ENCODE data around the gene RPS28. TPM values are rescaled to one million over a fixed set of nuclear protein-coding genes. Genes with fewer than 3 reads are reported as not detected.
"Not testable (repeated sequence)": the region's sequence is repeated elsewhere in the genome, so short reads cannot be mapped to it uniquely, and the experiment has no call there.

The RPS28 gene
- total RNA-seq, 1 donor from 2014 or later, result 1,189 TPM

DNA sequence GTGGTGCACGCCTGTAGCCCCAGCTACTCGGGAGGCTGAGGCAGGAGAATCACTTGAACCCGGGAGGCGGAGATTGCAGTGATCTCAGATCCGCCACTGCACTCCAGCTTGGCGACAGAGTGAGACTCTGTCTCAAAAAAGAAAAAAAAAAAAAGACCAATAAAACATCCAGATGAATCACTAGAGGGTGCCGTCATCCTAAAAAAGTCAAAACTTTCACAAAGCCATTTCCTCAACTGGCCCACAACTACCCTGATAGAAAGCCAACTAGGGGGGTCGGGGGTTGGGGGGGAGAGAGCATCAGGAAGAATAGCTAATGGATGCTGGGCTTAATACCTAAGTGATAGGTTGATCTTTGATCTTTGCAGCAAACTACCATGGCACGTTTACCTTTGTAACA, 2.5 kb upstream of the RPS28 start:
- intact Hi-C loops (cut with micrococcal nuclease); DNase-seq; ATAC-seq: not testable (repeated sequence)

DNA sequence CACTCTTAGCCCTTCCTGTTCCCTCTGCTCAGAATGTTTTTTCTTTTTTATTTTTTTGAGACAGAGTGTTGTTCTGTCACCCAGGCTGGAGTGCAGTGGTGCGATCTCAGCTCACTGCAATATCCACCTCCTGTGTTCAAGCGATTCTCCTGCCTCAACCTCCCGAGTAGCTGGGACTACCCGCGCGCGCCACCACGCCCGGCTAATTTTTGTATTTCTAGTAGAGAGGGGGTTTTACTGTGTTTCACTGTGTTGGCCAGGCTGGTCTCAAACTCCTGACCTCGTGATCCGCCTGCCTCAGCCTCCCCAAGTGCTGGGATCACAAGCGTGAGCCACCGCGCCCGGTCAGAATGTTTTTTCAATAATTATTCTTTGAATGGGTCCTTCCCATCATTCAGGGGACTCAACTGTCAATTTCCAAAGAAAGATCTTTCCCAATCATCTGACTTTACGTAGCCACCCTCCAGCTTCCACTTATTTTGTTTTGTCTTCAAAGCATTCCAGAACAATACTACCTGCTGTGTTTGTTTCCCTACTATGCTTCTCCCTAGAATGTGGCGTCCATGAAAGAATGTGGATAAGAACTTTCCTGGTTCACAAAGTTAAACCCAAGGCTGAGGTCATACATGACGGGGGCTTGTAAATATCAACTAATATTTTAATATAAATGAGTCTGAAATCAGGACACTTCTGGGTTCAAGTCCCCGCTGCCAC, 1.3 kb upstream of the RPS28 start:
- ATAC-seq (no peak), DNase-seq (no peak)
- intact Hi-C loops (cut with micrococcal nuclease), result no loop called here

GRCh38 chr19:8320564-8321066, 681 bp upstream of the RPS28 start:
- intact Hi-C loops (cut with micrococcal nuclease), result no loop called here
- peak; percentile 2 for ATAC-seq
- DNase-seq, result peak; percentile 37

GRCh38 chr19:8321986-8322637, 816 bp downstream of the RPS28 start:
- no peak for DNase-seq
- intact Hi-C loops (cut with micrococcal nuclease), result no loop called here
- ATAC-seq, result no peak

GRCh38 chr19:8322638-8322997, 1.3 kb downstream of the RPS28 start:
- ATAC-seq (no peak), DNase-seq (no peak)
- intact Hi-C loops (cut with micrococcal nuclease), result no loop called here

GRCh38 chr19:8323781-8324185, 2.5 kb downstream of the RPS28 start:
- DNase-seq (no peak), ATAC-seq (no peak)
- intact Hi-C loops (cut with micrococcal nuclease), result no loop called here

DNA sequence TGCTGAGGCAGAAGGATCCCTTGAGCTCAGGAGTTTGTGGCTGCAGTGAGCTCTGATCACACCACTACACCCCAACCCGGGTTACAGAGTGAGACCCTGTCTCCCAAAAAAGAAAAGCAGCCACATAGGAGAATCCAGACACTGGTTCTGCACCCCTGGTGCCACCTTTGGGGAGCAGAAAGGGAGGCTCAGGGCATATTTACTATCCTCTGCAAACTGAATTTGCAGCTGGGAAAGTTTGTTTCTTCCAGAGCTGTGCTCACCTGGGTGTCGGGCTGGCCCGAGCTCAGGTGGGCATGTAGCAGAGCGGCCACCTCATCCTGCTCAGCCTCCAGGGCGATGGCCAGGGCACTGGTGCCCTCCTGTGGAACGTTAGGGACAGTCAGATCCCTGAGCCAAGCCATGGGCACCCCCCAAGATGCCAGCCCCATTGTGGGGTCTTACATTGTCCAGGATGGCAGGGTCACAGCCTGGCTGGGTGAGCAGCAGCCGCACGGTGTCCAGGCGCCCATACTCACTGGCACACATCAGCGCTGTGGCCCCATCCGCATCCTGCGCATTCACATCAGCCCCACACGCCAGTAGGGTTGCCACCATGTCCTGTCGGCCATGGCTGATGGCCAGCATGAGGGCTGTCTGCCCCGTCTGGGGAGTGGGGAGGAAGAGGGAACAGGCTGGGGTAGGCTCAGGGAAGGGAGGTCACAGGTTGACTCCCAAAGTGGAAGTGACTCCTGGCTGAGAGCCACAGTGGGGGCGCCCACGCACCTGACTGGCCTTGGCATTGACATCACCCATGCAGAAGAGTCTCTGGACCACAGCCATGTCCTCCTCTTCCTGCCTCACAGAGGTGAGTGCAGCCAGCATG, 3.1 kb downstream of the RPS28 start:
- intact Hi-C loops (cut with micrococcal nuclease), result no loop called here
- DNase-seq, result peak; percentile 51
- ATAC-seq, result peak; percentile 0

DNA sequence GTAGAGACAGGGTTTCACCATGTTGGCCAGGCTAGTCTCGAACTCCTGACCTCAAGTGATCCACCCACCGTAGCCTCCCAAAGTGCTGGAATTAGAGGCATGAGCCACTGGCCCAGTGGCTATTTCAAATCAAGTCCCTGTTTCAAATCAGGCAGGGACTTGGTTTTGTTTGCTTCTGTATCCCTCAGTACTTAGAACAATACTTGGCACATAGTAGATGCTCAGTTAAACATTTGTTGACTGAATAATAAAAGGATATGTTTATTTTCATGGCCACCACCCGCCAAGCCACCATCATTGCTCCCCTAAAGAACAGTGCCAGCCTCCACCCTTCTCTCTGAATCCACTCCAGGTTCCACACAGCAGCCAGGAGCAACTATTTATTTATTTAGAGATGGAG, 4.2 kb downstream of the RPS28 start:
- ATAC-seq (no peak), DNase-seq (no peak)
- intact Hi-C loops (cut with micrococcal nuclease), result no loop called here

- ATAC-seq (no peak), DNase-seq (no peak)
- intact Hi-C loops (cut with micrococcal nuclease), result no loop called here
Observed at GRCh38 chr19:8329996-8330395, 8.7 kb downstream of the RPS28 start.

DNA sequence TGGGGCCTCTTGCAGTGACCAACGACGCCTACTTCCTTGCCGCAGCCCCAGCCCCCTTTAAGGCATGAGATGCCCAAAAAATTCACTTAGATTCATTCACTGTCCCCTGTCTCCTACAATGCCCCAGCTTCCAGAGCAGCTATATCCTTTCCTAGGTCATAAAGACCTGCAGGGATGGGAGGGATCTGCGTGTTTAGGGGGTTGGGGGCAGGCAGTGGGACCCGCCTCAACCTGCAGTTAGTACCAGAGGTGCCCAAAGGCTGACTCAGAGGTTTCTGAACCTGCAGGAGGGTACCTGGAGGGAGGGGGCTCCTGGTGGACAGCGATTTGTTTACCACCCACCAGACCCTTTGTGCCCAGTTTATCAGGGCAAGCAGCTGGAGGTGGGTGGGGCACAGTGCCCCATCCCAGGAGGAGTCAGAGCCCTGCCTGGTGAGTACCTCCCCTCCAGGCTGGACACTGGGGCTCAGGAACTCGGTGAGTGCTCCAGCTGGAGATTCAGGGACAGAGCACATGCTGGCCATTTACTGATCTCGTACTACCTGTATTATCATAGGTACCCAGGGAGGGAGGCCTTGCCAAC, 10.1 kb downstream of the RPS28 start:
- no peak for DNase-seq
- ATAC-seq, result no peak
- intact Hi-C loops (cut with micrococcal nuclease), result no loop called here

DNA sequence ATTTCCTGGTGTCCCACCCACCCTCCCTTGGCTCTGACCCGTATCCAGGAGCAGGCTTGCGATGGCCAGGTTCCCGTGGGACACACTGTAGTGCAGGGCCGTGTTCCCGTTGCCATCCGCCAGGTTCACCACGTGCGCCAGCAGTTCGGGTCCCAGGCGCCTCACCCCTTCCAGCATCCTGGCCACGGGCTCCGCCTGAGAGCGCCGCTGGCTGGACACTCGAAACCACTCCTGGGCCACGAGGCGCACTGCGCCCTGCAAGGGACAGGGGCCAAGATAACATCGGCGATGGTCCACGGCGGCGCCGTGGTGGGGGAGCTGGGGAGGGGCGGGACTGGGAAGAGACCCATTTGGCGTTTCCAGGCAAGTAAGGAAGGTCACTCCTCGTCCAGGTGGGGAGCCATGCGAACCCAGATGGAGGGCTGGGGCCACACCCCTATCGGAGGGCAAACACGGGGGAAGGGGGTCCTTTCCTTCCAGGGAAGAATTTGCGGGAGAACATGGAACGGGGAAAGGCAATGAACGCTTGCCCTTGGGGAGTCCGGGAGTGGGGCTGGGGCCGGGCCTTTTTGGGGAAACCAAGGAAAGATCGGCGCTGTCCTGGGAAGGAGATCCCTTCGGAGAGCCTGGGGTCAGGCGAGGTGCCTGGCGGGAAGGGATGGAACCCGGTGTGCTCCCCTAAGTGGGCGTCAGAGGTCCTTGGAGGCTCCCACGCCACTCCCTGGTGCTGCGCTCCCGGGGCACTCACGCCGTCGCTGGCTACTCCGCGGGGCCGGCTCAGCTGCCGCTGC, 11.9 kb downstream of the RPS28 start:
- peak; percentile 38 for ATAC-seq
- intact Hi-C loops (cut with micrococcal nuclease), result no loop called here

GRCh38 chr19:8333767-8334457, 12.6 kb downstream of the RPS28 start:
- ATAC-seq, result no peak
- intact Hi-C loops (cut with micrococcal nuclease), result no loop called here
- no peak for DNase-seq

More for the DNA sequence above, 11.9 kb downstream of the RPS28 start:
- peak; percentile 66 for DNase-seq

DNA sequence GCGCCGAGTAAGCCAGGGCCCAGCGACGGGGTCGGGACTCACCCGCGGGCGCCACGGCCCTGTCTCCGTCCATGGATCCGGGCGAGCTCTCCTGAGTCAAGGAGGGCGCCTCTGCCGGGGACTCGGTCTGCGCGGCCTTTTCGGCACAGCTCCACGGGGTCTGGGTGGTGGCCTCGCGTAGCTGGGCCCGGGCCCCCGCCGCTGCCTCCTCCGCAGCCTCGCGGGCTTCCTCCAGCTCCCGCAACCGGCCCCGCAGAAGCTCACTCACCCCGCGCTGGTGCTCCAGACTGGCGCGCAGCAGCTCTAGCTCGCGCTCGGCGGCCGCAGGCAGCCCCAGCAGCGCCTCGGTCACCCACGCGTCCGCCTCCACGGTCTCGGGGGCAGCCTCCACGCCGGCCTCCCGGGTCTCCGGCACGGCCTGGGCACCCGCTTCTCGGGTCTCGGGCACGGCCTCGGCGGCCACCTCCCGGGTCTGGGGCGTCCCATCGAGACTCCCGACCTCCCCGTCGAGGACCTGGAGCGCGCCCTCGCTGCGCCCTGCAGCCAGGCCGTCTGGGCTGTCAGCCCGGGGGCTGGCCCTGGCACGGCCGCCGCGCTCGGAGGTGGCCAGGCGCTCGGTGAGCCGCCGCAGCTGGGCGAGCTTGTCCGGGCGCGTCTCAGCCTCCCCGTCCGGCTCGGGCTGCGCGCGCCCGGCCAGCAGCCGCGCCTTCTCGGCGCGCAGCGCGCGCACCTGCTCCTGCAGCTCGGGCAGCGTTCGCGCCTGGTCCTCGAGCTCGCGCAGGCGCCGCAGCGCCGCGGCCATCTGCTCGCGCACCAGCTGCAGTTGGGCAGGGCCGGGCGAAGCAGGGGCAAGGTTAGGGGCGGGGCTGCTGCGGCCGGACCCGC, 13.4 kb downstream of the RPS28 start:
- intact Hi-C loops (cut with micrococcal nuclease), result no loop called here
- DNase-seq (peak; percentile 74), ATAC-seq (peak; percentile 73)

GRCh38 chr19:8335343-8336071, 14.2 kb downstream of the RPS28 start:
- DNase-seq, result no peak
- ATAC-seq, result no peak
- intact Hi-C loops (cut with micrococcal nuclease), result no loop called here

DNA sequence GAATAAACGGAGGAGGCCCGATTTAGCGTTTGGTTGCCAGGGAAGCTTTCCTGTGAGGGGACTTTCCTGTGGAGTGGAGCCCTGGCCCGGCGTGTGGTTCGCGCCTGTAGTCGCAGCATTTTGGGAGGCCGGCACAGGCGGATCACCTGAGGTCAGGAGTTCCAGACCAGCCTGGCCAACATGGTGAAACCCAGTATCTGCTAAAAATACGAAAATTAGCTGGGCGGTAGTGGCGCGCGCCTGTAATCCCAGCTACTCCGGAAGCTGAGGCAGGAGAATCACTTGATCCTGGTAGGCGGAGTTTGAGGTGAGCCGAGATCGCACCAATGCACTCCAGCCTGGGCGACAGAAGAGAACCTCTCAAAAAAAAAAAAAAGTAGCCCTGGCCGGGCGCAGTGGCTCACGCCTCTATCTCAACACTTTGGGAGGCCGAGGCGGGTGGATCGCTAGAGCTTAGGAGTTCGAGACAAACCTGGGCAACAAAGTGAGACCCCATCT, 14.8 kb downstream of the RPS28 start:
- ATAC-seq (no peak), DNase-seq (no peak)
- intact Hi-C loops (cut with micrococcal nuclease), result no loop called here

GRCh38 chr19:8336660-8337059, 15.4 kb downstream of the RPS28 start:
- no peak for ATAC-seq
- no peak for DNase-seq

More at GRCh38 chr19:8336660-8337059, 15.4 kb downstream of the RPS28 start:
- intact Hi-C loops (cut with micrococcal nuclease), result no loop called here

Data from left ventricle myocardium superior (tissue), 1 donor.